NCI-H2081 (cell line): ENCODE results near the gene EIF3F.

Experiments
- DNase-seq, 2 experiments: peaks; one replicate each; lab custom pipeline; 2025; lab: John Stamatoyannopoulos, UW

Gene EIF3F

DNA sequence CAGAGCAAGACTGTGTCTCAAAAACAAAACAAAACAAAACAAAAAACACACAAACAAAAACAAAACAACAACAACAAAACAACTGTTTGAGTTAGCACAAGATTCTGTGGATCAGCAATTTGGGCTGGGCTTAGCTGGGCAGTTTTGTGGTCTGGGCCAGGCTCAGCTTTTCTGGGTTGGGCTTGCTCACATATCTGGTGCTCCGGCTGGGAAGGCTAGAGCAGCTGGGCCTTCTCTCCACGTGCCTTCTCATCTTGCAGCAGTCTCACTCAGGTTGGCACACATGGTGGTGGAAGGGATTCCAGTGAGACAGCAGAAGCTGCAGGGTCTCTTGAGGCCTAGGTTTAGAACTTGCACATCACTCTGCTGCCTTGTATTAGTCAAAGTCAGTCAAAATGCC, 35.7 kb downstream of the EIF3F start:
- no peak for DNase-seq

DNA sequence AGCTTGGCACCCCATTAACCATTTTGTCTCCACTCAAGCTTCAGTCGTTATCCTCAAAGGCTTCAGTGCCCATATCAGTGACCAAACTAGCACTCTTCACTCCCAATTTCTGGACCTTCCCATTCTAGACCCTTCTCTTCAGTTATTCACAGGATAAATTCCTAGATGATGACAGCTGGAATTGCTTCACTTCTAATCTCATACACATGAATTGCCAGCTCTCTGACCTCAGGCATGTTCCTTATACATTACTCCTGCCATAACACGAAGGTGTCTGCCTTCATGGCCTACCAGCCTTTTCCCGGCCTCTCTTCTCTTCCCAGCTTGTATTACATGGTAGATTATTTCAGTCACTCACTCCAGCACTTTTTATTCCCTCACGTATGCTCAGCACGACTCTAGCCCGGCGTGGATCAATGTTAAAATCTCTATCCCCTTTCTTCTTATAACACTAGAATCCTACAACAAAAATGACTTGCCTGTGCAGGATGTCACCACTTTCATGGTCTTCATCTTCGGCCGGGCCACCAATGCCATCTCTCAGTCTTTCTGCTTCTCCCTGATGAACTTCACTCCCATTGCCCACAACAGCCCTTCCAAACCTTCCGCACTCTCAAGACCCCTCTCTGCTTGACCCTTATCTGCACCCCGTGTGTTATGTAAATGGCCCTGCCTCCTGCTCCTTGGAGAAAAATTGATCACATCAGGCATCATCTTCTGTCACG, 36.9 kb downstream of the EIF3F start:
- no peak for DNase-seq

DNA sequence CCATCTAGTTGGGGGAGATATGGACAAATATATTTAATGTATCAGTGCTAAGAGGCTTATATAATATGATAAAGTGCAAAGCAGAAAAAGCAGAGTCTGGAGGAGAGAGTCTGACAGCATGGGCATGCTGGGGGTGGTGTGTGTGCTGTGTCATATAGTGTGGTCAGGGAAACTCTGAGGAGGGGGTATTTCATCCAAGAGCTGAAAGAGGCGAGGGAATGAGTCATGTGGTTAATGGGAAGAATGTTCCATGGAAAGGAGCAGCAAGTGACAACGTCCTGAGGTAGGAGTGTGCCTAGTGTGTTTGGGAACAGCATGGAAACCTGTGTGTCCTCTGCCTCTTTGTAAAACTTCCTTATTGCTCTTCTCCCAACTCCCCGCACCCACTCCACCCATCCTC, 38.0 kb downstream of the EIF3F start:
- DNase-seq = no peak

- no peak for DNase-seq
Observed at GRCh38 chr11:8025816-8026215, 38.7 kb downstream of the EIF3F start.

- DNase-seq = no peak
Observed at GRCh38 chr11:8026982-8027381, 39.8 kb downstream of the EIF3F start.

DNA sequence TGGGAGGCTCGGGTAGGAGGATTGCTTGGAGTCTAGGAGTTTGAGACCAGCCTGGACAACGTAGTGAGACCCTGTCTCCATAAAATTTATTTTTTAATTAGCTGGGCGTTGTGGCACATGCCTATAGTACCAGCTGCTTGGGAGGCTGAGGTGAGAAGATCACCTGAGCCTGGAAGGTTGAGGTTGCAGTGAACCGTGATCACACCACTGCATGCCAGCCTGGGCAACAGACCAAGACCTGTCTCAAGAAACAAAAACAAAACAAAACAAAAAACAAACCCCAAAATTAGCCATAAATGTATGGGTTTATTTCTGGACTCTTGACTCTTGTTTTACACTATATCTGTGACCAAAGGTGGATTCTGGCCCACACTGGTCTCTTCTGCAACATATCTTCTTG, 41.6 kb downstream of the EIF3F start:
- no peak for DNase-seq

DNA sequence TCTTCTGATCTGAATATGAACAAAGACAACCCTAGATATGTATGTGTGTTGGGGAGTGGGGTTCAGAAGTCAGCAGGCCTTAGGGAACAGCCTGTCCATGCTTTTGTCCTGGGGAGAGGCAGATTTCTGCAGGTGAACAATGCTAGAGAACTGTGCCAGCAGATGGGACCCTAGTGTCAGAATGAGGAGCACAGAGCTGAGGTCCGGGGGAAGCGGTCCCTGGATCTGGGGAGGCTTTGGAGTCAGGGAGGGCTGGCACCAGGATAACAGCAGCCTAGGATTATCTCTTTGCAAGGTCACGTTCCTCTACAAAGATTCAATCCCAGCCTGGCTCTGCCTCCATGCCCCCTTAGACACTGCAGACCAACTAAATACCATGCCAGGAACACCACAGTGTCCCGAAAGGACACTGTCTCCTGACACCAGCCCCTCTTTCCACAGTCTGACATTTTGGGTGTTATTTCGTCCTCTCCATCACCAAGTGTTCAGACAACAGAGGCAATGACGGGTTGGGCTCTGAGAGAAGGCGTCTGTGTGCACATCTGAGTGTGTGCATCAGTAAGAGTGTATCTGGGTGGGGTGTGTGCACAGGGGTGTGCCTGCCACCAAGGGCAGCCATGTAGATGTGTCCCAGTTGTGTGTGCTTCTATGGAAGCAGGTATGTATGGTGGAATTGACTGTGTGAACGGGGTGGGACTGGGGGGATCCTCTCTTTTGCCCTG, 43.5 kb downstream of the EIF3F start:
- no peak for DNase-seq

- no peak for DNase-seq
Observed at GRCh38 chr11:8031248-8032115, 44.3 kb downstream of the EIF3F start.

- no peak for DNase-seq
Observed at GRCh38 chr11:8032122-8032521, 45.0 kb downstream of the EIF3F start.

DNA sequence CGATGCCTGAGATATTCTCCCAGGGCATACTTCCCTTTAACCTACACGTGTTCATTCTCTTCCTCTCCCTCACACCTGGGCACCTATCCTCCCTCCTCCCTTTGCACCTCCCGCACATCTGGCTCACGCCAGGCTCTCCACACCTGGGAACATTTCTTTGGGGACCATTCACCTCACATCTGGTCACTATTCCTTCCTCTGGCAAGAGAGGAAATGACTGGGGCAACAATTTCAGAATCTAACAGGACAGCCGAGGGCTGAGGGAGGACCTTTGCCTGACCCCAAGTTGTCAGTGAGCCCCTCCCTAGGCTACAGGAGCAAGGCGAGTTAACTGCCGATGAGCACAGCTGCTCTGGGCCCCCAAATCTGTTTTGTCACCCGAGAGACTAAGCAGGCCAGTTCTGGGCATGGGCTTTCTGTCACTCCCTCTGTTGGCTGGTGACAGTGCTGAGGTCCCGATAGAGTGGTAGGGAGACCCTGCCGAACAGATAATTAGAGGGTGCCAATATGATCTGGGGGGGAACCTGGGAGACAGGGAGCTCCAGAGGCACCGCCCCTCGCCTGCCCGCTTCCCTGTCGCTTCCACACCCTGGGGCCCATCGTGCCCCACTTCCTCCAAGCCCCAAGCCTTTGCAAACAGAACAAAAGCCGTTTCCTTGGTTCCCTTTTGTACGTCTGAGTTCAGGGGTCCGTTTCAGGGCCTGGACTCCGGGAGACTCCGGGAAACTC, 45.6 kb downstream of the EIF3F start:
- DNase-seq = no peak

- peak; percentile 36 to 51 for DNase-seq
Observed at GRCh38 chr11:8033305-8034105, 46.4 kb downstream of the EIF3F start.

- no peak for DNase-seq
Observed at GRCh38 chr11:8034106-8034585, 47.0 kb downstream of the EIF3F start.

DNA sequence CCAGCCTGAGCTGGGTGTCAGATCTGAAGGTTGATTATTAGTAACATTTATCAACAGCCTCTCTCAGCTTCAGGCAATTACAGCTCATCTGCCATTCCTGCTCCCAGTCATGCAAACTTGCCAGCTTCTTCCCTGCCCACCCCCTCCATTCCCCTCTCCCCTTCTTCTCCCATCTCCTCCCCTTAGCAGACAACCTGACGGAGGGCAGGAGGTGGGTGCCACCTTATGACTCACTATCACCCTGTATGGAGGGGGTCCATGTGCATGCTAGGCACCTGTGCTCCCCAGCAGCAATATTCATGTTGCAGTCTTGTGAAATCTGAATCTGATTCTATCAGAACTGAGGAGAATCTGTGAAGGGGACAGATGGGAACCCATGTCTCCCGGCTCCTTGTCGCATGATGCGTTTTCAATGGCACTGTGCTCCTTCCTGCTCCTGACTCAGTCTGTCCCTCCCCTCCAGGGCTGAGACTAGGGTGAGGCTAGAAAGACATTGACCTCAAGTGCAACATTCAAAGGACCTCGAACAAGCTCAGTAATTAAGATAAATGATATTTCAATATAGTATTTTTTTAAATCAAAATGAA, 47.6 kb downstream of the EIF3F start:
- DNase-seq = no peak

- DNase-seq = no peak
Observed at GRCh38 chr11:8035200-8035855, 48.2 kb downstream of the EIF3F start.

GRCh38 chr11:8036002-8036802, 49.1 kb downstream of the EIF3F start:
- DNase-seq = no peak

DNA sequence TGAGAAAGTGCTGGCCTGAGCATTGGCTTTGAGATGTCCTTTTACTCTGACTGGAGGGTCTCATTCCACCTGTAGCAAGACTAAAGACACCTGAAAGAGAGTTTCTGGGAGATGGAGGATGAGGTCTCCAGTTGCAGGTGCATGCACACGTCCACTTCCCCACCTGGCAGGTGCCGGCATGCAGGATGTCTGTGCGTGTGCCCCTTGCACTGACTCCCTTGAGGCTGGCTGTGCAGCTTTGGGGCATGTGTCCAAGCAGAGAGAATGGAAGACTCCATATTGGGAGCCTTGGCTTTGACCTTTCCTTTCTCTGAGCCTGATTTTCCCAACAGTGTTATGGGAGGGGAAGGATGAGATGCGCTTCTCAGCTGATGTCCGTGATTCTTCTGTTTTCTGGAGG, 49.8 kb downstream of the EIF3F start:
- no peak for DNase-seq

GRCh38 chr11:8038393-8038792, 51.3 kb downstream of the EIF3F start:
- no peak for DNase-seq

DNA sequence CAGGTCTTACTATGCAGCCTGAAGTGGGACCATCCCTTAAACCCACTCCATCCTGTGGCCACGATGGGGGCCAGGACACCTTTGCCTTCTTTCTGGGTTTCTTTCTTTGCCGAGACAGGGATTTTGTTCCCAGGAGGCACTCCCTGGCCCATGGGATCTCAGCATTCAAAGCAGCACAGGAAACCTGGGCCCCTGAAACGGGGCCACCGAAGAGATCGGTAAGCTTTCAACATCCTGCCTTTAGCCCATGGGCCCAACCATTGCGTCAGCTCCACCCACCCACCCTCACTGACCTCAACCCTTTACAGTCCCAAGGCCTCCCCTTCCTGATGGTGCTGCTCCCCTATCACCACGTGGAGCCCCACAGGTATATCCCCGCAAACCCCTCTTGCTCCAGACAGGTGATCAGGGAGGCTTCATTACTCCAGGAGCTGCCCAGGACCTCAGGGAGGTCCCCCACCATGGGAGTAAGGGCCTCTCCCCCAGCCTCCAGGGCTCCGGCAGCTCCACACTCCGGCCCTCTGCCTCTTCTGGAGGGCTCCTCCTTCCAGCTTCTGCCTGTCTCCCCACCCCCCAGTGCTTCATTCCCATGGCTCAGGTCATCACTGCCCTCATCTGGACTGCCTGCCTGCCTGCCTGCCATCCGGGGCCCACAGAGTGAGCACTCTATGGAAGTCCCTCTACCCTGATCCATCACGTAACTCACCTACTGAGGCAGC, 51.8 kb downstream of the EIF3F start:
- no peak for DNase-seq
